HCT116 (cell line): ENCODE measurements around the gene CTIF. TPM values are rescaled to one million over a fixed set of nuclear protein-coding genes. Genes with fewer than 3 reads are reported as not detected.
A peak's percentile ranks its signal among the peaks of the same experiment; 100 is the strongest.

Experiments
- ATAC-seq: fragments of 200-7000 bp; cut with Tn5 transposase; 2 replicates; pipeline ENCODE4 v1.9.1; 2020; ENCODE audit warnings: mild to moderate bottlenecking, moderate library complexity
- BruUV-seq: library from RNA; stranded (reverse); fragments of 400-500 nt; replicated peaks from 2 replicates; lab custom pipeline; 2021; lab: Mats Ljungman, UMichigan
- CTCF ChIA-PET: fragments of 300-600 bp; sonication (Branson Sonifier 250); formaldehyde crosslinking; loops from one replicate; lab custom pipeline; 2021; ENCODE audit warnings: antibody characterized with exemption; lab: Charles Lee
- POLR2A ChIA-PET: fragments of 300-600, 350-600 bp; sonication (Branson Sonifier 250); formaldehyde crosslinking; loops from one replicate; lab custom pipeline; 2021; ENCODE audit warnings: antibody characterized with exemption; lab: Charles Lee
- RAD21 ChIA-PET, 2 experiments: fragments of 300-600 bp; sonication (Branson Sonifier 250); formaldehyde crosslinking; loops; one replicate each; lab custom pipeline; 2023; ENCODE audit warnings: low total read pairs in 2 of 2; ENCODE audit not compliant: uncharacterized antibody in 2 of 2, unreplicated experiment in 2 of 2, low non-redundant PET in 1 of 2; lab: Charles Lee
- DNase-seq: peaks from one replicate; pipeline ENCODE4 v3.0.0-alpha.2; 2010; ENCODE audit warnings: low read depth, low spot score
- H2AFZ ChIP-seq: fragments of 200-600 bp; shearing (Covaris generic), sonication (generic); 2 replicates; pipeline ENCODE4 v1.6.1; 2017; ENCODE audit warnings: low read depth, mixed run types, mixed read lengths, antibody characterized with exemption, low read length; ENCODE audit not compliant: poor library complexity, severe bottlenecking
- H3K27ac ChIP-seq: 2 replicates; pipeline ENCODE4 v1.5.1; 2012; ENCODE audit warnings: low read depth, low read length
- H3K27me3 ChIP-seq: fragments of 200-600 bp; sonication (generic); 2 replicates; pipeline ENCODE4 v1.6.1; 2016; ENCODE audit warnings: mixed run types, low read length, mixed read lengths; ENCODE audit not compliant: insufficient read depth
- H3K36me3 ChIP-seq, 2 experiments: fragments of 200-500 bp in 1 of 2; fragments of 200-600 bp in 1 of 2; sonication (Bioruptor generic) in 1 of 2; sonication (generic) in 1 of 2; 2 replicates each; pipeline versions ENCODE4 v1.5.1 to v1.6.1; 2014 to 2016; ENCODE audit warnings: low read length in 2 of 2, inconsistent platforms in 1 of 2, mixed read lengths in 1 of 2, mixed run types in 1 of 2; ENCODE audit not compliant: insufficient read depth in 2 of 2, control insufficient read depth in 1 of 2
- H3K4me1 ChIP-seq, 2 experiments: fragments of 200-600 bp in 1 of 2; sonication (generic) in 1 of 2; 2 replicates each; pipeline versions ENCODE4 v1.5.1 to v1.6.1; 2012 to 2017; ENCODE audit warnings: low read length in 2 of 2, inconsistent platforms in 1 of 2, mild to moderate bottlenecking in 1 of 2, mixed read lengths in 1 of 2, mixed run types in 1 of 2, moderate library complexity in 1 of 2; ENCODE audit not compliant: insufficient read depth in 2 of 2, control insufficient read depth in 1 of 2
- H3K4me2 ChIP-seq: fragments of 200-600 bp; sonication (generic); 2 replicates; pipeline ENCODE4 v1.6.1; 2017; ENCODE audit warnings: mixed run types, low read length, mixed read lengths
- H3K4me3 ChIP-seq, 2 experiments: fragments of 200-600 bp in 1 of 2; sonication (generic) in 1 of 2; replicated peaks in 1 of 2; 2 replicates each; pipeline ENCODE4 v1.5.1; 2011 to 2016; ENCODE audit warnings: low read length in 2 of 2, control low read depth in 1 of 2, low read depth in 1 of 2, mild to moderate bottlenecking in 1 of 2, mixed read lengths in 1 of 2, mixed run types in 1 of 2
- H3K79me2 ChIP-seq: fragments of 200-600 bp; sonication (generic); 2 replicates; pipeline ENCODE4 v1.6.1; 2017; ENCODE audit warnings: mild to moderate bottlenecking, mixed run types, low read length, moderate library complexity, mixed read lengths; ENCODE audit not compliant: insufficient read depth
- H3K9ac ChIP-seq: fragments of 200-600 bp; sonication (generic); 2 replicates; pipeline ENCODE4 v1.6.1; 2016; ENCODE audit warnings: low read length, mixed read lengths
- H3K9me2 ChIP-seq: fragments of 200-600 bp; sonication (generic), shearing (Covaris generic); 2 replicates; pipeline ENCODE4 v1.6.1; 2017; ENCODE audit warnings: mixed run types, mild to moderate bottlenecking, moderate library complexity; ENCODE audit not compliant: insufficient read depth
- H3K9me3 ChIP-seq, 2 experiments: fragments of 200-500 bp in 1 of 2; fragments of 200-600 bp in 1 of 2; sonication (Bioruptor generic) in 1 of 2; sonication (generic) in 1 of 2; 2 replicates each; pipeline ENCODE4 v1.6.1; 2014 to 2017; ENCODE audit warnings: low read length in 2 of 2, mixed read lengths in 2 of 2, inconsistent platforms in 1 of 2, low read depth in 1 of 2, mild to moderate bottlenecking in 1 of 2, mixed run types in 1 of 2, moderate library complexity in 1 of 2; ENCODE audit not compliant: control insufficient read depth in 1 of 2, insufficient read depth in 1 of 2
- H4K20me1 ChIP-seq: fragments of 200-600 bp; sonication (generic), shearing (Covaris generic); 2 replicates; pipeline ENCODE4 v1.6.1; 2017; ENCODE audit warnings: mixed run types, mild to moderate bottlenecking, moderate library complexity; ENCODE audit not compliant: insufficient read depth
- EZH2 ChIP-seq: fragments of 200-600 bp; sonication (generic); IDR thresholded peaks from 2 replicates; pipeline ENCODE4 v1.6.1; 2017; ENCODE audit warnings: antibody characterized with exemption, mixed run types
- POLR2A ChIP-seq: IDR thresholded peaks from 2 replicates; pipeline ENCODE4 v1.7.0; 2011; ENCODE audit warnings: borderline replicate concordance; ENCODE audit not compliant: insufficient read depth, insufficient read length; ENCODE audit errors: extremely low read depth
- POLR2AphosphoS5 ChIP-seq: IDR thresholded peaks from 2 replicates; pipeline ENCODE4 v1.6.1; 2011; ENCODE audit warnings: mild to moderate bottlenecking, low read depth, low read length, moderate library complexity
- ZFX ChIP-seq: fragments of 450-650 bp; IDR thresholded peaks from 2 replicates; pipeline ENCODE4 v1.6.1; 2017
- intact Hi-C: fragments of 100-400 bp; cut with micrococcal nuclease; formaldehyde crosslinking; loops from 2 replicates; pipeline ENCODE4 v1.10.0; 2022
- total RNA-seq: library from RNA; stranded (reverse); gene quantifications from one replicate; pipeline ENCODE4 v1.2.1, GENCODE V29; 2021; ENCODE audit not compliant: unreplicated experiment
- TF ChIP-seq, protein P1 (sequence below): IDR thresholded peaks from 2 replicates; pipeline ENCODE4 v1.6.1; 2012

The CTIF gene
- total RNA-seq, 1 experiment from 2014 or later, result 19.7 TPM

DNA sequence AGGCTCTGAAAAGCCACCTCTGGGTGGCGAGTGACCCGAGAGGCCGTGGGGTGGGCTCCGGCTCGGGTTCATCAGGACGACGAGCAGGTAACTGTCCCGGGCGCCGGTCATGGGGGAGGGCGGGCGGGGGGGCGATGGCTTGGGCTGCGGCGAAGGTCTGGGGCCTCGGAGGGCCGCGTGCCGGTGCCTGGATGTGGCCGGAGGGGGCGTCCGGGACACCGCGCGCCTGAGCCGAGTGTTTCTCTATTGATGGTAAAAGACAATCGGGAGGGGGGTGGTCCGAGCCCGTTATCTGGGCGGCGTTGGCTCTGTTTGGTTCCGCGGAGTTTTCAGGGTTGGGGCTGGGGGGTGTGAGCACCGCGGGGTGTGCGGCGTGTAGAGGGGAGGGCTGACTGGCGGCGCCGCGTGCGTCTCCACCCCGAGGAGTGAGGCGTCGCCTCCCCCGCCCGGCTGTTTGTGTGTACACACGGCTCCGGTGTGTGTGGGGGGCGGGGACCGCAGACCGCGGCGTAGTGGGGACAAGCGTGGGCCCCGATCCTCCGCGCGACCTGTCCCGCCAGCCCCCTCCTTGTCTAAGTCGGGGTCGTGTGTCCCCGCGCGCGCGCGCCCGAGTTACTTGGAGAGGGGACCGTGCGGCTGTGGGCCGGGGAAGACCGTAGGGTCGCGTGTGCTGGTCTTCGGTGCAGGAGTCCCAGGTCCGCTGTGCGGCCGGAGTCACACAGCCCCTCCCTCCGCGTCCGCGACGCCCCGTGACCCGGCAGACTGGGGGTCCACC, 1.6 kb downstream of the CTIF start:
- ChIA-PET CTCF (no interaction called here), POLR2A (no interaction called here), RAD21 (no interaction called here)
- Histone ChIP-seq H3K27ac (peak overlapping the region; percentile 80), H3K9ac (peak overlapping the region; percentile 76), H3K79me2 (peaks cover 5% of the 10 kb centered on the region; the same call in 1 of the 2 replicates), H3K36me3 (no peaks in the 10 kb centered on the region), H3K4me2 (peak overlapping the region; percentile 97), H2AFZ (no peak overlapping the region), H3K9me2 (no peaks in the 10 kb centered on the region), H3K9me3 (no peaks in the 10 kb centered on the region), H3K27me3 (no peaks in the 10 kb centered on the region), H3K4me1 (peaks cover 27 to 40% of the 10 kb centered on the region in 2 experiments), H3K4me3 (peak overlapping the region; percentile 75 to 87), H4K20me1 (no peaks in the 10 kb centered on the region)
- no TSS peak for BruUV-seq
- DNase-seq (no peak), ATAC-seq (peak; percentile 55)
- intact Hi-C loops, result no loop called here
- TF ChIP-seq, protein P1, sequence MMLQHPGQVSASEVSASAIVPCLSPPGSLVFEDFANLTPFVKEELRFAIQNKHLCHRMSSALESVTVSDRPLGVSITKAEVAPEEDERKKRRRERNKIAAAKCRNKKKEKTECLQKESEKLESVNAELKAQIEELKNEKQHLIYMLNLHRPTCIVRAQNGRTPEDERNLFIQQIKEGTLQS, result no peak
- TF ChIP-seq EZH2 (no peak), POLR2A (no peak)

DNA sequence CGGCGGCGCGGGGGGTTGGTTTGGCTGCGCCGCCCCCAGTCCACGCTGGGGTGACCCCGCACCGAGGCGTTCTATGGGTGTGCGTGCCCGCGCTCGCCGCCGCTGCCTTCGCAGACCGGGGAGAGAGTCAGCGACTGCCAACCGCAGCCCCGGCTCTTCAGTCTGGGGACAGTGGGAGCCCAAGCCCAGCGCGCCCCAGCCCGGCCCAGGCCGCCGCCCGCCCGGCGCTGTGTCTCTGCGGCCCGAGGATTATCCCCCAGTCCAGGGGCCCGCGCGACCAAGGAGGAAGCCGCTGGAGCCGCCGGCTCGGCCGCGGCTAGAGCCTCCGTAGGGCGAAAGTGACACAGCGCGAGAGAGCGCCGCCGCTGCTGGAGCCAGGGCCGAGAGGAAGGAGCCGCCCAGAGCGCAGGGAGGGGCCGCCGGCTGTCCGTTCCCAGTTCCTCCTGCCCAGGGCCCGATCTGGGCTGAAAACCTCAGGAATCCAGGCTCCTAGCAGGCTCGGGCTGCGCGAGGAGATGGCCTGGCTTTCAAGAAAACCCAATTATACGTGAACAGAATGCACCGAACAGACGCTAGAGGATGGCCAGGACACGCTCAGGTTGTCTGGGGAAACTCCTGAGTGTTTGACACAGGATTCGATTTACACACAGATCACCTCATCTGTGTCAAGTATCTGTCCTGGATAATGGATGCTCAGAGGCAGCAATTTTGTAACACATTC, 2.4 kb downstream of the CTIF start:
- DNase-seq, result no peak
- no peaks in the 10 kb centered on the region for H3K36me3 ChIP-seq
- H3K4me2 ChIP-seq, result peak overlapping the region; percentile 97
- peaks cover 5% of the 10 kb centered on the region; the same call in 1 of the 2 replicates for H3K79me2 ChIP-seq
- no peaks in the 10 kb centered on the region for H3K9me2 ChIP-seq
- peaks cover 27 to 40% of the 10 kb centered on the region in 2 experiments for H3K4me1 ChIP-seq
- intact Hi-C loops, result no loop called here
- peak overlapping the region; percentile 80 for H3K27ac ChIP-seq
- peak; percentile 41 for TF ChIP-seq POLR2AphosphoS5
- no peak for TF ChIP-seq POLR2A
- TF ChIP-seq ZFX, result peak; percentile 43; the same call in 1 of the 2 replicates
- TF ChIP-seq, all 23 proteins: peak for 2
- Histone ChIP-seq H2AFZ (no peak overlapping the region), H3K27me3 (no peaks in the 10 kb centered on the region), H3K9ac (peak overlapping the region; percentile 76), H3K9me3 (no peaks in the 10 kb centered on the region), H4K20me1 (no peaks in the 10 kb centered on the region), H3K4me3 (peak overlapping the region; percentile 75 to 87)
- BruUV-seq, result no TSS peak
- ChIA-PET RAD21 (no interaction called here), POLR2A (no interaction called here), CTCF (no interaction called here)
- ATAC-seq, result peak; percentile 56
